ENCODE results near the gene CDK2.
"Not testable (repeated sequence)": the region's sequence is repeated elsewhere in the genome, so short reads cannot be mapped to it uniquely, and the experiment has no call there.

The CDK2 gene

DNA sequence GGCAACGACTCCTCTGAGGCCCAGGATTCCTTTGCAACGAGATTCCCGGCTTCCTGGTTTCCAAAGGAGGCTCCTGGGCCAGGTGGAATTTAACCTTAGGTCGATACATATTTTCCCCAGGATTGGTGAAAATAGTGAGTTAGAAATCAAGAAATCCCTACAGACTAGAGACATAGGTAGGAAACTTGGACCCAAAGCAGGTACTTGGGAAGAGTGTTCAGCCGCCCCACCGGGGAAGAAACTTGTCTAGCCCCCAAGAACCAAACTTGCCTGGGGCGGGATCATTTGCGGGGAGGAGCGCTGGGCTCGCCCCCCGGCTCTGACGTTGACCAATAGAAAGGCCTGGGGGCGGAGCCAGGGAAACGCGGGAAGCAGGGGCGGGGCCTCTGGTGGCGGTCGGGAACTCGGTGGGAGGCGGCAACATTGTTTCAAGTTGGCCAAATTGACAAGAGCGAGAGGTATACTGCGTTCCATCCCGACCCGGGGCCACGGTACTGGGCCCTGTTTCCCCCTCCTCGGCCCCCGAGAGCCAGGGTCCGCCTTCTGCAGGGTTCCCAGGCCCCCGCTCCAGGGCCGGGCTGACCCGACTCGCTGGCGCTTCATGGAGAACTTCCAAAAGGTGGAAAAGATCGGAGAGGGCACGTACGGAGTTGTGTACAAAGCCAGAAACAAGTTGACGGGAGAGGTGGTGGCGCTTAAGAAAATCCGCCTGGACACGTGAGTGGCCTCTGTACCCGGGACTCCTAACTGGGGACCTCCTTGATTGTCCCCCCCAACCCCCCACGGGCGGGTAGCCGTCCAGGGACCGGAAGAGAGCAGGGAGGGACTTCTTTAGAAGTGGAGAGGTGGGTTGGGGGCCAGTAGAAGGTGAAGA is at the start of gene CDK2:
Gene CDK2, plus strand, starts transcription at position 423 of the 874 bp plus-strand sequence. Its CDS starts 179 bp downstream, at position 602.
- in situ Hi-C loops (cut with MboI; ENCODE audit: low sequenced_read_pairs), result no loop called here

DNA sequence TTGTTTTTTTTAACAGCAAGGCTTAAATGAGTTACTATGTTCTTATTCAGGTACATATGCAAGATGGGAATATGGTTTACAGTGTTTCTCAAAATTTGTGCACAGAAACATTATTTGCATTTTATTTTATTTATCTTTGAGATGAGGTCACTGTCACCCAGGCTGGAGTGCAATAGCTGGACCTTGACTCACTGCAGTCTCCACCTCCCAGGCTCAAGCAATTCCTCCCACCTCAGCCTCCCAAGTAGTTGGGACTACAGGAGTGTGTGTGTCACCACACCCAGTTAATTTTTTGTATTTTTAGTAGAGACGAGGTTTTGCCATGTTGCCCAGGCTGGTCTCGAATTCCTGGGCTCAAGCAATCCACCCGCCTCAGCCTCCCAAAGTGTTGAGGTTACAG is 47.6 kb upstream of the CDK2 start:
- in situ Hi-C loops (cut with MboI; ENCODE audit: low sequenced_read_pairs), result not testable (repeated sequence)

DNA sequence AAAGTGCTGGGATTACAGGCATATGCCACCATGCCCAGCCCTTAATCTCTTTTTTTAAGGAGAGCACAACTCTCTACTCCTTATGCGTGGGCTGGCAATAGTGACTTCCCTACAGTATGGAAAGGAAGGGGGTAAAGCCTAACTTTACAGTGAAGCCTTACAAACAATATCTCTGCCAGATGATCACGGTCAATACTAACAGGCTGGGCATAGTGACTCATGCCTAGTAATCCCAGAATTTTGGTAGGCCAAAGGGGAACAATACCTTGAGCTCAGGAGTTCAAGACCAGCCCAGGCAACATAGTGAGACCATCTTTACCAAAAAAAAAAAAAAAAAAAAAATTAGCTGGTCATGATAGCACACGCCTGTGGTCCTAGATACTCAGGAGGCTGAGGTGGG is 44.5 kb upstream of the CDK2 start:
- in situ Hi-C loops (cut with MboI; ENCODE audit: low sequenced_read_pairs), result no loop called here

DNA sequence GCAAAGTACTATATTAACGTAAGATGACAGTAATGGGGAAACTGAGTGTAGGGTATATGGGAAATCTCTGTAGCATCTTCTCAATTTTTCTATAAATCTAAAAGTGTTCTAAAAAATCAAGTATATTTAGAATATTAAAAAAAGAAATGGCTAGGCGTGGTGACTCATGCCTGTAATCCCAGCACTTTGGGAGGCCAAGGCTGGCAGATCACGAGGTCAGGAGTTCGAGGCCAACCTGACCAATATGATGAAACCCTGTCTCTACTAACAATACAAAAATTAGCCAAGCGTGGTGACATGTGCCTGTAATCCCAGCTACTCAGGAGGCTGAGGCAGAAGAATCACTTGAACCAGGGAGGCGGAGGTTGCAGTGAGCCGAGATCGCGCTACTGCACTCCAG is 43.0 kb upstream of the CDK2 start:
- in situ Hi-C loops (cut with MboI; ENCODE audit: low sequenced_read_pairs), result not testable (repeated sequence)

DNA sequence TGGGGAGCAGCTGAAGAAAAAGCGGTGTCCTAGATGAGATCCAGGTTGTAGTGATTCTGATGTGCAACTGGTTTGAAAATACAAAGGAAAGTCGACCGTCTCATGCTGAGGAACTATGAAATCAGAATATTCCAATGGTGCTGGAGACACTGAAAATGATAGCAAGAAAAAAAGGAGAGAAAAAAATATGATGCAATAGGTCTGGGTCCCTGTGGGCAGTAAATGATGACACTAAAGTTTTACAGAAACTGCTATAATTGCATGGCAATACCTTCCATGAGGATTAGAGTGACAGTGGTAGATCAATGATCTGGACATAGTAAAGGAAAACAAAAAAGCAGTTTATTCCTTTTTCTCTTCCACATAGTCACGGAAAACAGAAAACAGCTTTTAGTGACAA is 41.3 kb upstream of the CDK2 start:
- in situ Hi-C loops (cut with MboI; ENCODE audit: low sequenced_read_pairs), result no loop called here

DNA sequence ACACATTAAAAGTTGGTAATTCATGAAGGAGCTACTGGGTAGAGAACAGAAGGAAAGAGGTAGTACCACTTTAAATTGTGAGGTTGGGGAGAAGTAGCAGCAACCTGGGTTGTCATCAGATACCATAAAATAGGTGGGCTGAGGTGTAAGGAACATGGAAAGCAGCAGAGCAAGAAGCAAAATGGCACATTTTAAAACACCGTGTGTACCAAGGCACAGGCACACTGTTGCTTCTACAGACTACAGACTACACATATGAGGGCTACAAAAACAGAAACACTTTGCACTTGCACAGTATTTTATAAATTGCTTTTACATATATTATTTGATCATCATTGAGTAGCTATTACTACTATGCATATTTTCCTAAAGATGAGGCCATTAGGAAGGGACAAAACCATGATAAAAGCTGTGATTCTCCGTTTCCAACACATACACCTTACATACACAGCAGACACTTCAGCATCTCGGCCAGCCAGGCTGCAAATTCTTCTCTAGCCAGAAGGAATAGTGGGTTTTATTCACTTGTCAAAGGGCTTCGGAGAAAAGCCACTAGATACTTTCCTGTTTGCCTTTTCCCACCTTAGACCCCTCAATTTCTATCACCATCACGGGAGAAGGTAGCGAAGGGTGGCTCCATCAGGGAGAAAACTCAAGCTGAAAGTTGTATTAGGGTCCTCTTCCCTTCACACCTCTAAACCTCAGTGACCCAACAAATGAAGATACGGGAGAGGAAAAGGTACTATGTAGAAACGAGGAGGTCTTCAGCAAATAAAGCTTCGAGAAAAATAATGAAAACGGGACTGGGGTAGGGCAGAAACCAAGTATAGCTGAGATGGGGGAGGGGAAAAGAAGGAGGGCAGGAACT is 40.5 kb upstream of the CDK2 start:
- in situ Hi-C loops (cut with MboI; ENCODE audit: low sequenced_read_pairs), result no loop called here

DNA sequence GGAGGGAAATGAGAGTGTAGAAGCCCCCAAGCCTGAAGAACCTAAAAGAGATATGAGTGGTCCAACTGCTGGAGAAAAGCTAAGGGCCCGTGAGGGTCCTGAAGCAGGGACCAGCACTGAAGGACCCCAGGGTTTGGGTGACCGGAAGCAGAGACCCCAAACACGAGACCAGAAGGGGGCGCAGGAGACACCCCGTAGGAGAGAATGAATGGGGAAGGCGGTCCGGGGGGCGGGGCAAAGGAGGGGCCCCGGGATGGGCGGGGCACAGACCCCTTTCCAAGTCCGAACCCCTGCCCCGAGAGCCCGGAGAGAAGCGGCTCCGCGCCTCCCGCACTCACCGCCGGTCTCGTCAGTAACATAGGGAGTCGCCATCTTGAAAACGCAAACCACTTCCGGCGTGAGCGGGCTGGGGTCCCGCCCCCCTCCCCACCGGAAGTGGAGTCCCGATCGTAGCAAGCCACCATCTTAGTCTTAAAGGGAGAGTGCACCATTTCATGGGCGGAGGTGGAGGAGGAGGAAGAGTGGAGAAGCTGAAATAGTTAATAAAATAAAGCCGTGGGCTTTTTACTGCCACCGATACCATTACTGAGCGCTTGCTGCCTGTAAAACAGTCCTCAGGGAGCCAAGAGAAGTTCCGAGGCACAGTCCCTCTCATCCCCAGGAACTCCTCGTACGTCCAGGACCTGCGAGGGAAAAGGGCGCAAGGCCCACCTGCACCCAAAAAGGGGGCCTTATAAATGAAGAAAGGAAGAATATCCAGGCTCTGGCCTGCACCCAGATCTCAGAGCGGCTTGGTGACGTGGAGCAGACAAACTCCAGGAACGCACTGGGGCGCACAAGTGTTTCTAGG is 39.7 kb upstream of the CDK2 start:
- in situ Hi-C loops (cut with MboI; ENCODE audit: low sequenced_read_pairs), result no loop called here

DNA sequence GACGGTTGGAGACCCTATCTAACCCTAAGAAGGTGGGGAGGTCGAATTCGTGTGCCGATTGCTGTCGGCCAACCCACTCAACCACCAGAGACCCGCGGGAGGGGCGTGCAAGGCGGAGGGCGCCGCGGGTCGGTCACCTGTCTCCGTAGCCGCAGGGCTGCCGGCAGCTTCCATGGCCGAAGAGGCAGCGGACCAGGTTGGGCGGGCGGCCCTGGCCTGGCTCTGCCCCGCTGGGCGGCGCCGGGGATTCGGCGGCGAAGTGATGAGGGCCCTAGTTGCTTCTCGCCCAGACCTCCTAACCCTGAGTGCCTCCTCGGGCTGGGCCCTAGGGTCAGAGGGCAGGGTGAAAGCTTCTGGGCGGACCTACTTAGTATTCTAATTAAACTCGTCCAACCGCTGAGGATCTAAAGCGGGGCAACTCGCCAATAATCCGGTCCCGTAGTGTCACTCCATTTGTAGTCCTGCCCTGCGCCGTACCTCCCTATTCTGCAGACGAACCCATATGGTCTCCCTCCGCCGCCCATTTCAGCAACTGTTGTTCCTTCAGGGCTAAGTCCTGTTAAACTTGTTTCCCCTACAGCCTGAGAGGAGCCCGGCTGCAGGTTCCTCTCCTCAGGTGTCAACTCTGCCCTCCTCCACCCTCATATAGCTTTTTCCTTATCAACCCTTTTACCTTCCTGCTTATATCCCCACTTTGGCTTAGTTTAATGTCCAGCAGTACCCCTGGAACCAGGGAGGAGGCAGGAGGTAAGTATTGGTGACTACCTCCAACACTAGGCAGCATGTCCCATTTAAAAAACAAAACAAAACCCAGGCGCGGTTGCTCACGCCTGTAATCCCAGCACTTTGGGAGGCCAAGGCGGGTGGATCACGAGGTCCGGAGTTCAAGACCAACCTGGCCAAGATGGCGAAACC is 38.8 kb upstream of the CDK2 start, which contains the start of gene PYM1:
Gene PYM1, minus strand, starts transcription at position 307 of the 915 bp plus-strand sequence. Its CDS starts 133 bp downstream, at position 174.
- in situ Hi-C loops (cut with MboI; ENCODE audit: low sequenced_read_pairs), result no loop called here

DNA sequence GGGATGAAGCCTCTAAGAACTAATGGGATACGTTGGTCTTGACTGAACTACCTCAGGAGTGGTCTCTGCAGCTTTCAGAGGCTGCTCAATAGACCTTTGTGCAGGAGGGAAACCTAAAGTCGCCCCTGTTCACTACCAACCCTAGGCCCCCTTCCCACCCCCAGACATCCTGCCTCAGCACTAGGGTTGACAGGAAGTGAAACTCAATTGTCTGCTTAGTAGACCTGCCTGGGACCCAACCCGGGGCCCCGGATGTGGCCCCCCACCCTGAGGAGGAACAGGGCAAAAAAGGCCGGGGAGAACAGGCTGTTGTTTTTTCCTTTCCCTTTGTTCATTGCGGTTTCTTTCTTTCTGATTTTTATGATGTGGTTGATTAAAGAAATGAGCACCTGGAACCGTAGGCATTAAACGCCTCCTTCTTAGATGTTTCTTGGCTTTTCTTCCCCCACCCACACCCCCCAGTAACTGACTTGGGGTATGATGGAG is 37.3 kb upstream of the CDK2 start:
- in situ Hi-C loops (cut with MboI; ENCODE audit: low sequenced_read_pairs), result no loop called here

DNA sequence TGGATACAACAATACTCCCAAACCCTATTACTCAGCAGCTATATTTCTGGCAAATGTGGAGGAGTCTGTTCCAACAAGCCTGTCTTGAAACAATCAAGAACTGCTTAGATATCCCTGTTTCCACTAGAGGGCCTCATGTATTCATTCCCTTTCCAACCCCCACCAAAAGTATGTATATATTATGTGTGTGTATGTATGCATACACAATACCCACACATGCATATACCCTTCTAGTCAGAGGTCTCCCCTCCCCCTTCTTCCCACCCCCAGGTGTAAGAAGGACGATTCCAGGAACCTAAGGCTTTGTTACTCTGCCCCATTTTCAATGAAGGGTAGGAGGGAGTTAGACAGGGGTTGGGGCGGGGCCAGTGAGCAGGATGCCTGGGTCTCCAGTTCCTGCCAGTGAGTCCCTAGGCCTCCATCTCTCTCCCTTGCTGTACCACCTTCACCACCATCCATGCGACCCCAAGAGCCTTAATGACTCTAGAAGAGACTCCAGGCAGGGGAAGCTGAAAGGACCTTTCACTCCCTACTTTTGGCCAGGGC is 35.8 kb upstream of the CDK2 start, which contains the start of gene DGKA:
Gene DGKA, plus strand, starts transcription at position 392 of the 546 bp plus-strand sequence. CDS start 5,342 bp downstream, outside the sequence.
- in situ Hi-C loops (cut with MboI; ENCODE audit: low sequenced_read_pairs), result no loop called here

DNA sequence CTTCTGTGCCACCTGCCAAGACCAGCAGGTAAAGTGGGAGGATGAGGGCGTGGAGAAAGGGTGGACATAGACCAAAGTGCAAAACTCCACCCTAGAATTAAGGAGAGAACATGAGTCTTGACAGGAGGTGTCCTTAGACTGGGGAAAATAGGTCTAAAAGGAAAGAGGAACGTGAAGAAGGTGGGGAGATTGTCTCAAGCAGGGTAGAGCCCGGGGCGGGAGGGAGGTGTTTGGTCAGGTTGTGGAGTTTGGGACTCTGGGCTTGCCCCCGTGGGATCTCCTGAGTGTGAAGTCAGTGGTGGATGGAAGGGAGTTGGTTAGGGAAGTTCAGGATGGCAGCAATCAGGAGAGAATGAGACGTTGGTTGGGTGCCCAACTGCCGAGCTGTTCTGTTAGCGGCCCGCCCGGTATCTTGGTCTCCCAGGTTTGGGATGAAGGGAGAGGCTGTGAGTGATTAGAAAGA is 35.3 kb upstream of the CDK2 start:
- in situ Hi-C loops (cut with MboI; ENCODE audit: low sequenced_read_pairs), result no loop called here

DNA sequence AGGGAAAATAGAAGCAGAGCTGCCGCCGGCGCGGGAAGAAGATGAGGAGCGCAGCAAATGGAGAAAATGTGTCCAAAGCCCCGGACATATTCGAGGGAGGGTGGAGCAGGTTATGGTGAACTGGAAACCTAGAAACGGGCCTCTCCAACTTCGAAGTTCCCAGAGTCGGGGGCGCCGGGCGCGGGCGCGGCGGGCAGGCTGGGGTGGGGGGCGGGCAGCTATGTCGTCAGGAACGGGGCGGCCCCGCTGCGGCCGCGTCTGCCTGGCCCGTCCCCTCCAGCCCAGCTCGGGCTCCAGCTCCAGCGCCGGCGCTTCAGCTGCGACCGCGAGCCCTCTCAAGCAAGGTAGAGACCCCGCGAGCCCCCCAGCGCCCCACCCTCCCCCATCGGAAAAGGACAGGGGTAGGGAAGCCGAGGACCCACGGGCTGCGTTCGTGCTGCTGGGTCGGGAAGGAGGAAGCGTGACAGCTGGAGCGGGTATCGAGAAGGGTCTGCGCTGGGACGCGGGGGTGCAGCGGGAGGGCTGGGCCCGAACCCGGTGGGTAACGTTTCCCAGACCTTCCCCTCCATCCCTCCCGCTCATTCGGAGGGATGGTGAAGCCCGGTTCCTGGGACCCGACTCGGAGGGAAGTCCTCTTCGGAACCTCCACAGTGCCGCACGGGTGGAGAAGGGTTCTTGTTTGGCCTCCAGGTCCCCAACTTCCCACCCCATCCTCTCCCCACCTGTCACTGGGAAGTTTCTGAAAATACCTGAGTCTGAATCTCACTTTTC is 34.7 kb upstream of the CDK2 start:
- in situ Hi-C loops (cut with MboI; ENCODE audit: low sequenced_read_pairs), result no loop called here

DNA sequence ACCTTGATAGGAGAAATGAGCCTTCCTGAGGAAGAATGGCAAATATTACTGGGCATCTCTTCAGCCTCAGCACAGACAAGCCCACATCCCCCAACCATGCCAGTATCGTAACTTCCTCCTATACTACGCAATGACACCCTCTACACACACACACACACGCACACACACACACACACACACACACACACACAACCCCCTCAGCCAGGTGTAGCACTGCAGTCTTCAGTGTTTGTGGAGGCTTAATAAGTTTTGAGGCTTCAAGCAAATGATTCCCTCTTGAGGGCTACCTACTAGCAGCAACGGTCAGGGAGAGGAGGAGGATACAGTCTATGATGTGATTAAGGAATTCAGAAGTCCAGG is 34.1 kb upstream of the CDK2 start:
- in situ Hi-C loops (cut with MboI; ENCODE audit: low sequenced_read_pairs), result no loop called here

DNA sequence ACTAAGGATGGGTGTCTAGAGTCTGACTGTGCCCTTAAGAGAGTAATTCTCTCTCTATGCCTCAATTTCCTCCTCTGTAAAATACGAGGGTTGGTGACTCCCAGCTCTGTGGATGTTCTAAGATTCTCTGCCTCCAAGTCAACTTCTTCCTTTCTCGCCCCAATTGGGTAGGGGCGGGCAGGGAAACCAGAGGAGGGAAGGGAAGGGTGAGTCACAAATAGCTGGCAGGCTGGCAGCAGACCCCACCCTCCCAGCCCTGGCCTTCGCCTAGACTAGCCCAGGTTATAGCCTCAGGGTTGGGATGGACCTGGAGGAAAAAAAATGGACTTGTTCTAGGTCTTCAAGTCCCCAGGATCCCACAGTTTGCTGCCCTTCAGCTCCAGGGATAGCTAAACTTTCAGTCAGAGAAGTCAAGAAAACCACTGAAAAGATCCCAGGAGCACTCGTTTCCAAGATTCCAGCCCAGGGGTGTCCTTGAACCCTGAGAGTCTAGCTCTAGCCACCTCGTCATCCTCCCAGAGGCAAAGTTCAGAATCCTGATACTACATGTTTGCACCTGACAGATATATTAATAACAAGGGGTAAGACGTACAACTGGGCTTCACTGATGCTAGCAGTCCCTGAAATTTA is 33.3 kb upstream of the CDK2 start:
- in situ Hi-C loops (cut with MboI; ENCODE audit: low sequenced_read_pairs), result no loop called here

DNA sequence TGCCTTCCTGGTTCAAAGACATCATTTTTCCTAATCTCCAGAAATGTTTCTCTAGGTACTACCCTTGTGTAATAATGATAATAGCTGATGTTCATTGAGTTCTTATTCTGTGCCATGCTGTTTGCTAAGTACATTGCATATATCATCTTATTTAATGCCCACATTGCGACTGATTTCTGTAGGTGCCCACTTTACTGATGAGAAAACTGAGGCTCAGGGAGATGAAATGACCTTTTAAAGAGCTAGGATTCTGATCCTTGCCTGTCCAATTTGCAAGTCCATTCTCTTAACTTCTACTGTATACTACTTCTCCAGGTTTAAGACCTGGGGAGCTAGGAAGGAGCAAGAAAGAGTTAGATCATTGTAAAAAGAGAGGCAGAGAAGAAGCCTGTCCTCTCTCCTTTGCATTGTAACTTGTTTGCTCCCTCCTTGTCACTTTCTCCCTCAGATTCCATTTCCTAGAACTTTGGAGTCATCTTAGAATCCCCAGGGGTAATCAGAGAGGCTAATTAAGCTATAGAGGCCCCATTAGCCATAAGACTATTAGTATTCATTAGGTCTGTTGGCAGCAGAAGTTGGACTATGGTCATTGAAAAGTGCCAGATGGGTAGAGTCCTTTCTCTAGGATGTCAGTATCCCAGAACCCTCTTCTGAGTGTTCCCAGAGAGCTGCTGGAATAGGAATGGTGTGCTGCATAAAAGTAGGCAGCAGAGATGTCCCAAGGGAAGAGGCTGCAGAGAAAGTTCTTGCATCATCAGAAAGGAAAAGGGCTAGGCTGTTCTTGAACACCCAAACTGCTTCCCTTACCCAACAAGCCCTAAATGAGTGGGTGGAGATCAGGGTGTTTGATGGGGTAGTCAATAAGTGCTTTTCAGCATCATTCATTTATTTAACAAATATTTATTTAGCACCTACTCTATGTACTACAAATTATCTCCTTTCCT is 32.6 kb upstream of the CDK2 start:
- in situ Hi-C loops (cut with MboI; ENCODE audit: low sequenced_read_pairs), result no loop called here

DNA sequence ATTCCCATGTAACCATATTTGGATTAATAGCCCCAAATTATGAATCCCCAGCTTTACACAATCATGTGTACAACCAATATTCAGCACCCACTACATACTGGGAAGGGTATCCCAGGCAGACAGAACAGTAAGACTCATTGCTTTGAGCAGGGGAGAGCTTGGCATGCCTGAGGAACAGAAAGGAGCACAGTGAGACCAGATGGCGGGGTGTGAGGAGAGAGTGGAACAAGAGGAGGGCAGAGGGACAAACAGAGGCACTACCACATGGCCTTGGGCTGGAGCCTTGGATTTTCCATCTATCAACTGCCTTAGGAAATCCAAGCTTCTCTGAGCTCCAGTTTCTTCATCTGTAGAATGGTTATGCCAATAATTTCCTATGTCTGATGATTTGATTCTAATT is 31.9 kb upstream of the CDK2 start:
- in situ Hi-C loops (cut with MboI; ENCODE audit: low sequenced_read_pairs), result no loop called here

DNA sequence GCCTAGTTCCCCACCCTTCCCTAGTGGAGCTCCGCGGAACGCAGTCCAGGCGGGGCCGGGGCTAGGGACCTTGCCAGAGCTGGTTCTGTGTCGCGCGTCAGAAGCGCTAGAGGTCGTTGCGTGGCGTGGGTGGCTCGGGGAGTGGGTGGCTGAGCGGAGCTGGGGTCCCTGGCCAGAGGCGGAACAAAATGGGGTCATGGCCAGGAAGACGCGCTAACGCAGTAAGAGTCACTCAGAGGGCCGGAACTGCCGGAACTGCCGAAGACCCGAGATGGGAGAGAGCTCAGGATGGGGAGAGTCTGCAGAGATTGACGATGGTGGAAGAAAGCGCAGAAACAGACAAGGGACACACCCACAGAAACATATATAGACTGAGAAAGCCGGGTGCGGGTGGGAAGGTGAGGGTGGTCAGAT is 30.9 kb upstream of the CDK2 start:
- in situ Hi-C loops (cut with MboI; ENCODE audit: low sequenced_read_pairs), result no loop called here
